Ishikawa (cell line): Measurements from ENCODE around the gene JPT2.

Source experiments
- CEBPB ChIP-seq: IDR thresholded peaks from 2 replicates; pipeline ENCODE4 v1.6.1; 2012
- CREB1 ChIP-seq: IDR thresholded peaks from 2 replicates; pipeline ENCODE4 v1.6.1; 2012; ENCODE audit warnings: low read depth
- EGR1 ChIP-seq: IDR thresholded peaks from 2 replicates; pipeline ENCODE4 v1.6.1; 2012
- EP300 ChIP-seq: IDR thresholded peaks from 2 replicates; pipeline ENCODE4 v1.6.1; 2012; ENCODE audit warnings: borderline replicate concordance
- FOXM1 ChIP-seq: IDR thresholded peaks from 2 replicates; pipeline ENCODE4 v1.6.1; 2012; ENCODE audit warnings: low read depth, borderline replicate concordance
- MAX ChIP-seq: IDR thresholded peaks from 2 replicates; pipeline ENCODE4 v1.6.1; 2012
- NFIC ChIP-seq: IDR thresholded peaks from 2 replicates; pipeline ENCODE4 v1.6.1; 2012
- RAD21 ChIP-seq: IDR thresholded peaks from 2 replicates; pipeline ENCODE4 v1.6.1; 2012; ENCODE audit warnings: low read depth
- REST ChIP-seq: IDR thresholded peaks from 2 replicates; pipeline ENCODE4 v1.6.1; 2012; ENCODE audit warnings: low read depth, mild to moderate bottlenecking
- TAF1 ChIP-seq: IDR thresholded peaks from 2 replicates; pipeline ENCODE4 v1.6.1; 2012; ENCODE audit warnings: low read depth, mild to moderate bottlenecking
- TCF12 ChIP-seq: IDR thresholded peaks from 2 replicates; pipeline ENCODE4 v1.6.1; 2012; ENCODE audit warnings: low read depth
- TEAD4 ChIP-seq: IDR thresholded peaks from 2 replicates; pipeline ENCODE4 v1.6.1; 2012
- USF1 ChIP-seq: IDR thresholded peaks from 2 replicates; pipeline ENCODE4 v1.6.1; 2012
- YY1 ChIP-seq: IDR thresholded peaks from 2 replicates; pipeline ENCODE4 v1.6.1; 2012; ENCODE audit warnings: low read depth
- ZBTB7A ChIP-seq: IDR thresholded peaks from 2 replicates; pipeline ENCODE4 v1.6.1; 2012; ENCODE audit warnings: low read depth

The JPT2 gene

GRCh38 chr16:1744338-1744840 is 66.3 kb downstream of the JPT2 start:
- no peak for TF ChIP-seq FOXM1
- TF ChIP-seq CEBPB, result no peak
- no peak for TF ChIP-seq TEAD4
- no peak for TF ChIP-seq EGR1
- no peak for TF ChIP-seq TCF12
- TF ChIP-seq TAF1, result no peak
- TF ChIP-seq YY1, result no peak
- TF ChIP-seq EP300, result no peak
- no peak for TF ChIP-seq RAD21
- no peak for TF ChIP-seq REST
- TF ChIP-seq USF1, result no peak
- no peak for TF ChIP-seq NFIC

- TF ChIP-seq RAD21 (no peak), YY1 (no peak), REST (no peak), TAF1 (no peak), TCF12 (no peak), TEAD4 (no peak), FOXM1 (no peak), ZBTB7A (no peak), MAX (no peak), USF1 (no peak), CREB1 (no peak)
Measured at GRCh38 chr16:1745181-1745899, 67.3 kb downstream of the JPT2 start.

- TF ChIP-seq EP300, result no peak
- no peak for TF ChIP-seq USF1
- TF ChIP-seq ZBTB7A, result no peak
- no peak for TF ChIP-seq YY1
- no peak for TF ChIP-seq TCF12
- TF ChIP-seq NFIC, result no peak
- no peak for TF ChIP-seq EGR1
- TF ChIP-seq MAX, result no peak
- no peak for TF ChIP-seq RAD21
- no peak for TF ChIP-seq FOXM1
- no peak for TF ChIP-seq CEBPB
- TF ChIP-seq TEAD4, result no peak
- TF ChIP-seq CREB1, result no peak
- no peak for TF ChIP-seq TAF1
Measured at GRCh38 chr16:1745900-1746692, 68.0 kb downstream of the JPT2 start.

- TF ChIP-seq EGR1 (no peak), FOXM1 (no peak), CREB1 (no peak), TEAD4 (no peak), TCF12 (no peak), RAD21 (no peak), EP300 (no peak), TAF1 (no peak), CEBPB (no peak), USF1 (no peak), NFIC (no peak), ZBTB7A (no peak), YY1 (no peak), MAX (no peak), REST (no peak)
Measured at GRCh38 chr16:1746693-1747195, 68.7 kb downstream of the JPT2 start.
